ENCODE data around the gene TRAK1. TPM values are rescaled to one million over a fixed set of nuclear protein-coding genes. Genes with fewer than 3 reads are reported as not detected.

The TRAK1 gene
- total RNA-seq, 2 experiments from 2014 or later, result 62.5 to 88.3 TPM

DNA sequence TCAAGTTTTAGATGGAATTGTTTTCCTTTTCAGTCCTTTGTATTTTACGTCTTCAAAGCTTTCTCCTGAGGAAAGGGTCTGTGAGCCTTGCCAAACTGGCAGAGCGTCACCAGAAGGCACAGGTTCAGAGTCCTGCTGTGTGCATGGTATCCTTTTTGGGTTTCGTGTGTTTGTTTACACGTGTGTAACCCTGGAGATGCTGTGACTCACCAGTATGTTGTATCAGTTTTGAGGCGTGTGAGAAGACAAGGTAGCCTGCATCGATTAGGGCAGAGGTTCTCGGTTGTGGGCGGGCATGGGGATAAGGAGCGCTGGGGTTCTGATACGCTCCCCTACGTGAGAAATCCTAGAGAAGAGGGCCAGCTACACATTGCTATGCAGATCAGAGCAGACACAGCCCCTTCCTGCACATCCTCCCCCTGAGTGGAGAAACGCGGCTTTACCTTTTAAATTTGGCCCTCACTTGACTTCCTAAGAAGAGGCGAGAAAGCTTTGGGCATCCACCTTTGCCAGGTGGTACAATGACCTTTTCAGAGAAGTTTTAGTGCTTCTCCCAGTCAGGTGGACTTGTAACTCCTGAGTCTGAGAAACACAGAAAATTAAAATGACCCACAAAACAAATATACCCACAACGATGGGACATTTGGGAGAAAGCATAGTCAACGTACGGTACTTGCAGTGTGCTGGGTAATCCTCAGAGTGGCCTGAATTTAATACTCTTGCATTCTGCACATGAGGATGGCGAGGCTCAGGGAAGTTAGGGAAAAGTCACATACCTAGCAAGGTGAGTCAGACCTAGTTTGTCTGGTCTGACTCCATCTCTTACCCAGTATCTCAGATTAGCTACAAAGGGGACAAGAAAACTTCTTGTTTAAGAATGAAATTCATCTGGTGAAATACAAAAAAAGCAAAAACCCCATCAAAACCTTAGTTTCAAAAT is 38.1 kb downstream of the TRAK1 start:
- Histone ChIP-seq H3K4me3 (ENCODE audit: low read depth, low read length, poor library complexity, severe bottlenecking) (peak overlapping the region; percentile 58), H3K9me3 (ENCODE audit: low read length) (no peaks in the 10 kb centered on the region), H2AFZ (ENCODE audit: low read length) (no peak overlapping the region; the same call in 1 of the 2 replicates), H3K9me2 (ENCODE audit: insufficient read depth, low read length) (no peaks in the 10 kb centered on the region), H3K4me1 (ENCODE audit: insufficient read depth, low read length, poor library complexity, severe bottlenecking) (peaks cover 57% of the 10 kb centered on the region), H3K36me3 (ENCODE audit: insufficient read depth, low read length) (peaks cover 61% of the 10 kb centered on the region), H3K4me2 (ENCODE audit: low read length) (peak overlapping the region; percentile 93), H3K79me2 (ENCODE audit: insufficient read depth, low read depth, low read length) (peaks cover 83% of the 10 kb centered on the region), H4K20me1 (ENCODE audit: insufficient read depth, low read length) (no peaks in the 10 kb centered on the region), H3K27ac (ENCODE audit: low read depth, low read length, poor library complexity, severe bottlenecking) (peak overlapping the region; percentile 94)
- ChIA-PET POLR2A (interaction anchor here (0.6 to 3.8 kb wide), 21 partner anchors 10 to 468 kb away, joined by 3 to 18 read pairs (median 5); no protein-coding TSS in a partner anchor), CTCF (ENCODE audit: unreplicated experiment) (interaction anchor here (0.5 to 2.4 kb wide), 6 partner anchors 10 to 418 kb away, joined by 3 to 8 read pairs (median 4); no protein-coding TSS in a partner anchor)
- intact Hi-C loops (cut with micrococcal nuclease; ENCODE audit: unreplicated experiment), result loop anchor here (5.0 kb wide), 2 partner anchors 43 to 313 kb away; no protein-coding TSS in a partner anchor
- no TSS peak for BruUV-seq (replicated peaks)
- TF ChIP-seq EZH2phosphoT487 (IDR thresholded peaks at IDR 0.05; ENCODE audit: borderline replicate concordance, low read depth, low read length), result no peak
- TF ChIP-seq, protein P1, sequence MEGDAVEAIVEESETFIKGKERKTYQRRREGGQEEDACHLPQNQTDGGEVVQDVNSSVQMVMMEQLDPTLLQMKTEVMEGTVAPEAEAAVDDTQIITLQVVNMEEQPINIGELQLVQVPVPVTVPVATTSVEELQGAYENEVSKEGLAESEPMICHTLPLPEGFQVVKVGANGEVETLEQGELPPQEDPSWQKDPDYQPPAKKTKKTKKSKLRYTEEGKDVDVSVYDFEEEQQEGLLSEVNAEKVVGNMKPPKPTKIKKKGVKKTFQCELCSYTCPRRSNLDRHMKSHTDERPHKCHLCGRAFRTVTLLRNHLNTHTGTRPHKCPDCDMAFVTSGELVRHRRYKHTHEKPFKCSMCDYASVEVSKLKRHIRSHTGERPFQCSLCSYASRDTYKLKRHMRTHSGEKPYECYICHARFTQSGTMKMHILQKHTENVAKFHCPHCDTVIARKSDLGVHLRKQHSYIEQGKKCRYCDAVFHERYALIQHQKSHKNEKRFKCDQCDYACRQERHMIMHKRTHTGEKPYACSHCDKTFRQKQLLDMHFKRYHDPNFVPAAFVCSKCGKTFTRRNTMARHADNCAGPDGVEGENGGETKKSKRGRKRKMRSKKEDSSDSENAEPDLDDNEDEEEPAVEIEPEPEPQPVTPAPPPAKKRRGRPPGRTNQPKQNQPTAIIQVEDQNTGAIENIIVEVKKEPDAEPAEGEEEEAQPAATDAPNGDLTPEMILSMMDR (conservative IDR thresholded peaks at IDR 0.05; ENCODE audit: low read length), result no peak
- peak; percentile 66 for DNase-seq (ENCODE audit: low spot score)

DNA sequence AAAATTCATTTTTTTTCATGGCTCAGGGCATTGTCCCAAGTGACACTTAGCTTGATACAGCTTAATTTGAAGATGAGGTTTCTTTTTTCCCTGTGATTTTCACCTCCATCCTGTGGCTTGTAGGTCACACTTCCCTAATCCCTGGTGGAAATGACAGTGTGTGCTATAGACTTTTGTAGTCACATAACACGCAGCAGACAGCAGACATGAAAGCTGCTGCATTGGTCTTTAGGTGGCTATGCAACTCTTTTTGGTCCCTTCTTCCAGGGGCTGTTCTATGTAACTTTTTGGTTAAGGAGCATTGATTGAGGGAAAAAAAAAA is 38.8 kb downstream of the TRAK1 start:
- peaks cover 55% of the 10 kb centered on the region for H3K4me1 ChIP-seq (ENCODE audit: insufficient read depth, low read length, poor library complexity, severe bottlenecking)
- no peak overlapping the region for H3K4me3 ChIP-seq (ENCODE audit: low read depth, low read length, poor library complexity, severe bottlenecking)
- POLR2A ChIA-PET, result interaction anchor here (0.6 to 3.8 kb wide), 18 partner anchors 10 to 1854 kb away, joined by 3 to 18 read pairs (median 5); no protein-coding TSS in a partner anchor
- no peaks in the 10 kb centered on the region for H4K20me1 ChIP-seq (ENCODE audit: insufficient read depth, low read length)
- no peaks in the 10 kb centered on the region for H3K9me3 ChIP-seq (ENCODE audit: low read length)
- peak; percentile 22 for DNase-seq (ENCODE audit: low spot score)
- H3K27ac ChIP-seq (ENCODE audit: low read depth, low read length, poor library complexity, severe bottlenecking), result peak overlapping the region; percentile 94
- peaks cover 76% of the 10 kb centered on the region for H3K79me2 ChIP-seq (ENCODE audit: insufficient read depth, low read depth, low read length)
- TF ChIP-seq, protein P1 (conservative IDR thresholded peaks at IDR 0.05; ENCODE audit: low read length), result no peak
- TF ChIP-seq EZH2phosphoT487 (IDR thresholded peaks at IDR 0.05; ENCODE audit: borderline replicate concordance, low read depth, low read length), result no peak
- intact Hi-C loops (cut with micrococcal nuclease; ENCODE audit: unreplicated experiment), result no loop called here
- no TSS peak for BruUV-seq (replicated peaks)
- H3K4me2 ChIP-seq (ENCODE audit: low read length), result peak overlapping the region; percentile 35; the same call in 1 of the 2 replicates
- peaks cover 54% of the 10 kb centered on the region for H3K36me3 ChIP-seq (ENCODE audit: insufficient read depth, low read length)
- CTCF ChIA-PET (ENCODE audit: unreplicated experiment), result interaction anchor here (0.7 kb wide), 1 partner anchor 62 kb away, joined by 3 read pairs; no protein-coding TSS in a partner anchor
- H2AFZ ChIP-seq (ENCODE audit: low read length), result no peak overlapping the region
- no peaks in the 10 kb centered on the region for H3K9me2 ChIP-seq (ENCODE audit: insufficient read depth, low read length)

Measured in OCI-LY7 (cell line).